T1000 (cell line): ENCODE data around the gene F12.
A peak's percentile ranks its signal among the peaks of the same experiment; 100 is the strongest.
"Not testable (repeated sequence)": the region's sequence is repeated elsewhere in the genome, so short reads cannot be mapped to it uniquely, and the experiment has no call there.

Experiments used
- DNase-seq: peaks from one replicate; lab custom pipeline; 2025; ENCODE audit warnings: mixed read lengths; lab: John Stamatoyannopoulos, UW

The F12 gene

DNA sequence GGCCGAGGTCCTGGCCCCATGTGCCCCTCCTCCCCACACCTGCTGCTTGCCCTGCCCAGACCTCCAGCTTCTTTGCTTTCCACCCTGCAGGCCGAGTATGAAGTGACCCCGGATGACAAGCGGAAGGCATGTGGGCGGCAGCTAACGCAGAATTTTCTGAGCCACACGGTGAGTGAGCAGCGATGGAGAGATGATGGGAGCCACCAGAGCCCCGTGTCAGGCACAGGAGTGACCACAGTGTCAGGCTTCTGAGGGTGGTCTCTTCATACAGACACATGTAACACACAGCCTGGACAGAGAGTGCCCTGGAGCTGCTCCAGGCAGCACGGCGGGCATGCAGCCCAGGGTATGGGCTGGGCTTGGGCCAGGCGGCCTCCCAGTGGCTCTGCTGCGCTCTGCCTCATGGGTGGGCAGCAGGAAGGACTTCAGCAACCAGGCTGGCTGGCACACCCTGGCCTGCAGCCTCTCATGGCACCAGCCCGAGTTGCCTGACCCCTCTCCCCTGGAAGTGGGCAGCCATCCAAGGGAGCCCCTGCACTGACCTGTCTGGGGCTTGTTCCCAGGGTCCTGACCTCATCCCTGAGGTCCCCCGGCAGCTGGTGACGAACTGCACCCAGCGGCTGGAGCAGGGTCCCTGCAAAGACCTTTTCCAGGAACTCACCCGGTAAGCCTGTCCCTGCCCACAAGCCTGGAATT is 22.9 kb upstream of the F12 start:
- no peak for DNase-seq

DNA sequence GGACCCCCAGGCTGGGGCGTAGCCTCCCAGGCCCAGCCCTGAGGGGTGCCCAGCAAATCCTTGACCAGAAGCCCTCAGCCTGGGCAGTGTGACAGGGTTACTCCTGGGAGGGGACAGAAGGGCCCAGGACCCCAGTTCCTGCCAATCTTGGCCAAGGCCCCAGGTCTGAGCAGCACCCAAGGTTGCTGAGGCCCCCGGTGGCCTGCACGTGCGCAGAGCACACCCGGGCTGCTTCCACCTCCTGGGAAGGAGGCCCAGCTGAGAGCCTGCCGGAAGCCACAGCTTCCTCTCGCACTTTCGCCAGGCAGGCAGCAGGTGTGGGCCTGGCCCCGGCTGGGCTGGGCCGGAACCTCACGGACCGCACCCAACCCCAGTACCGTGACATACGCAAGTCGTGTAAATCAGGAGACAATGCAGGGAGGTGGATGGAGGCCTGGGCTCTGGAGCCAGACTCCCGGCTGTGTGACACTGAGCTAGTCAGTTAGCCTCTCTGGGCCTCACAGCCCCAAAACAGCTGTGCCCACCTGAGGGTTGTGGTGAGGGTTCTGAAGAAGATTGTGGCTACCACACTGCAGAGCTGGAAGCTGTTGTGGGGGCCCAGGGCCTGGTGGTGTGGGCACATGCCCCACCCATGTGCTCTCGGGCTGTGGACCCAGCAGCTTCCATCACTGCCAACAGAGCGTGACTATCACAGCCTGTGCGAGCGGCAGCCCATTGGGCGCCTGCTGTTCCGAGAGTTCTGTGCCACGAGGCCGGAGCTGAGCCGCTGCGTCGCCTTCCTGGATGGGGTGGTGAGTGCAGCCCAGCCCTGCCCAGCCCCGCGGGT is 22.2 kb upstream of the F12 start:
- no peak for DNase-seq

DNA sequence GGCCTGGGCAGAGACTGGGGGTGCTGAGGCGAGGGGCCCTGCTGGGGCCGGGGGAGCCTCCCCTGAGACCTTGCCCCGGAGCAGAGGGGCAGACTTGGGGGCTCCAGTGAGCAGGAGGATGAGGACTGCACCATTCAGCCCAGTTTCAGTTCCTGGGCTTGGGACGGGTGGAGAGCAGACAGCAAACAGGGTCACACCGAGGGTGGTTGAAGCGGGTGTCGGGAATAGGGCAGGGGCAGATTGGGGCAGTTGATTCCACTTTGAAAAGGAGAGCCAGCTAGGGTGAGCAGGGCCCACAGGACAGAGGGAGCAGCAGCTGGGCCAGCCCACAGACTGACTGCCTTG is 21.6 kb upstream of the F12 start:
- no peak for DNase-seq

DNA sequence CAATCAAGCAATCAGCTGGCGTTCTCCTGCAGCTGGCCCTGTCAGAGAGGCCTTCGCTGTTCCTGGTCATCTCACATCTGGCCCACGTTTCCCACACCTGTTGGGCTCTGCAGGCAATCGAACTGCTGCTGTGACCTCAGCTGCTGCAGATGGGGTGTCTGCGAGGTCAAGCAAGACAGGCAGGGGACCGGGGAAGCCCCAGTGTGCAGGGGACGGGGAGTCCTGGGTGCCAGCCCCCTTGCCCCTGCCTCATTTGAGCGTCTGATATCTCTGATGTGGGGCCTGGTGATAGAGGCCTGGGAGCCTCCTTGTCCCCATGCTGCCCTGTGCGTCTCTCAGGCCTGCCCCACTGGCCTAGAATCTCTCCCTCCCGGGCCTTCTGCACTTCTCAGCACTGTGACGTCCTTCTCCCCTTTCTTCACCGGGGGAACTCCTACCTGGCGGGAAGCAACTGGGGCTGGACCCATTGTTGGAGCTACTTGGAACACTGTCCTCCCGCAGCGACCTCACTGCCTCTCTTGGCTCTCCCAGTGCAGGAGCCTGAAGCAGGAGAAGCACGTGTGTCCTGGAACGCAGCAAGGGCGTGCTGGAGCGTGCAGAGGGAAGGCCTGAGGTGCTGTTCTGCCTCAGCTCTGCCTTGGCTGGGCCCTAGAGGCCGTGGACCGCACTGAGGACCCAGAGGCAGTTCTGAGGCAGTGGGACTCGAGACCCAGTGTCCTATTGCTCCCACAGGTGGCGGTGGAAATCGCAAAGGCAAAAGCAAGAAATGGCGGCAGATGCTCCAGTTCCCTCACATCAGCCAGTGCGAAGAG is 21.0 kb upstream of the F12 start:
- DNase-seq: no peak

DNA sequence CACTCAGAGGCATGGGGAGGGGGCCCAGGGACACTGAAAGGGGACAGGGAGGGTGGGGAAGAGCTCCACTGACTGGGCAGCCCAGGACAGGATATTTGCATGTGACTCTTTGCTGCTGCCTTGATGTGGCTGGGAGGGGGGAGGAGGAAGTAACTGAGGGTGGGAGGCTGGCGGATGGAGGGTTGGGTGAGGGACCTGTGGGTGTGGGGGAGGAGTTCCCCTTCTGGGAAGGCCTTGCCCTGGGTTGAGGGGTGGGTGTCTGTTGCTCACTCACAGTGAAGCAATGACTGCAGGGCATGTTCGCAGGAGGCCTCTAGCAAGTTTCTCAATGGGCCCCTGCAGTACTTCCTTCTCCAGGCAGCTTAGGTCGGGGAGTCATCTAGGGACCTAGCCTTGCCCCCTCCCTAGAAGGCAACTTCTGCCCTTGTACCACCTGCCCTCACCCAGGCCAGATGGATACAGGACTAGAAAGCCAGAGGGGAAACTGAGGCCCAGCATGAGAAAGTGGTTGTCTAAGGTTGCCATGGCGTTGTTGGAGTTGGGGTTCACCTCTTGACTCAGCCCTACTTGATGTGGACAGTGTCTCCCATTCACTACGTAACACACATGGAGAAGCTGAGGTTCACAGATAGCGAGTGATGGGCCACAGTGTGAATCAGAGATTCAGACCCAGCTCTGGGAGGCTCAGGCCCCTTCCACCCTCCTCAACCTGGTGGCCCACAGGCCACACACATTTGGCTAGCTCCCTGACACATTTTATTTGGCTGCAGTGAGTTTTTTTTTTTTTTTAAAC is 20.1 kb upstream of the F12 start:
- DNase-seq: no peak

DNA sequence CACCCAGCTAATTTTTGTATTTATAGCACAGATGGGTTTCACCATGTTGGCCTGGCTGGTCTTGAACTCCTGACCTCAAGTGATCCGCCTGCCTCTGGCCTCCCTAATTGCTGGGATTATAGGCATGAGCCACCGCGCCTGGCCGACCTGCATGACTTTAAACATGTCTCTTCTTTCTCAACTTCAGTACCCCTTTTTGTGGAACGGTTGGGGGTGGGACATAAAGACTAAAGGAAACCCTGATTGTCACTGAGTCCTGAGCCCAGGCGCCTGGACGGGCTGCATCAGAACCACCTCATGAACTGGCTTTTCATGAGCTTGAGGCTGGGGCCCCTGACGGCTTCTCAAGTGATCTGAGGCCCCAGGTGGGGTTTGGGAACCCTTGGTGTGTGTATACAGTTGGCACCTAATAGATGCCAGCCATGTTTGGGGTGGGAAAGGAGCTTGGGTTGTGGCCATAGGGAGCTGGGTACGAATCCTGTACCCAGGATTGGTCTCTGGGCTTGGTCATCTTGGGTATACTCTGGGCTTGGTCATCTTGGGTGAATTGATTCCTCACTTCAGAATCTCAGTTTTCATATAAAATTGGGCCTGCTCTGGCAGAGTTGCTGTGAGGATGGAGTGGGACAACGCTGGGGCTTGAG is 19.3 kb upstream of the F12 start:
- DNase-seq: no peak

DNA sequence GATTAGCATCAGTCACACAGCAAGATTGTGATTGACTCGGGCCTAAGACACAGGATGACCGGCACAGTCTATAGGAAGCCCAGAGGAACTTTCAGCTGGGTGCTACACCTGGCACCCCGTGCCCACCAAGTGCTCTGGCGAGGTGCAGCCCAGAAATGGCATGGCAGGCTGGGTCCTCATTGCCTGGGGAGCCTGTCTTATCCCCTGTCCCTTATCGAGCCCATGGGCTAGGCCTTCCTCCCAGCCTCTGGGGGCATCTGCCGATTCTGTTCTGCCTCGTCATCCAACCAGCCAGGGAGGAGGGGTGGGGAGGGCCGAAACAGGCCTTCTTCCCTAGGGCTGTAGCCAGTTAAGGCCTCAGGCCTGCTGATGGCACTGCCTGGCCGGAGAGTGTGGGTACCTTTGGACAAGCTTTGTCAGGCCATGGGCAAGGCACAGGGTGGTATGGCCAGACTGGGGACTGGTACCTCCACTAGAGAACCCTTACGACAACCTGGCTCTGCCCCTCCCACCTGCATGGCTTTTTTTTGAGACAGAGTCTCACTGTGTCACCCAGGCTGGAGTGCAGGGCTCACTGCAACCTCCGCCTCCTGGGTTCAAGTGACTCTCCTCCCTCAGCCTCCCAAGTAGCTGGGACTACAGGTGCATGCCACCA is 18.7 kb upstream of the F12 start:
- no peak for DNase-seq

DNA sequence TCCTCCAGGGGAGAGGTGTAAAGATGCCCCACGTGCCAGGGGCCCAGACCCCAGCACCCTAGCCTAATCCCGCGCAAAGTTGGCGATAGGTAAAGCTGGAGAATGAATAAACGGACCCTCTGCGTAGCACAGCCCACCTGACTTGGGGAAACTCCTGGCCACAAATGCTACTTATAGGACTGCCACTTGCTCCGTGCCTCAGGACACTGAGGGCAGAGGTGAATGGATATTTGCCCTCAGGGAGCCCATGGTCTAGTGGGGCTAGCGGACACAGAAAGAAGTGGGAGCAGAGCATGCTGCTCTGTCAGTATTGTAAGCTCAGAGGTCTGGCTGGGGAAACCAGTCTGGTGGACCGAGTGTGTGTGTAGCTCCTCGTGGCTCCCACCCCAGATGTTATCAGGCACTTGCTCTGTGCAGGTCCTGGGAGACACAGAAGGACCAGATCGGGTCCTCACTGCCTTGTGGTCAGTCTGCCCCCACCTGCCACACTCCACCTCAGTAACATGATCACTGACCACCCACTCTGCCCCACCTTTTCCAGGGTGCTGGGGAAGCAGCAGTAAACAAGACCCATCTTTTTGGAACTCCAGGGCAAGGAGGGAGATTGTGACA is 18.0 kb upstream of the F12 start:
- DNase-seq: no peak

DNA sequence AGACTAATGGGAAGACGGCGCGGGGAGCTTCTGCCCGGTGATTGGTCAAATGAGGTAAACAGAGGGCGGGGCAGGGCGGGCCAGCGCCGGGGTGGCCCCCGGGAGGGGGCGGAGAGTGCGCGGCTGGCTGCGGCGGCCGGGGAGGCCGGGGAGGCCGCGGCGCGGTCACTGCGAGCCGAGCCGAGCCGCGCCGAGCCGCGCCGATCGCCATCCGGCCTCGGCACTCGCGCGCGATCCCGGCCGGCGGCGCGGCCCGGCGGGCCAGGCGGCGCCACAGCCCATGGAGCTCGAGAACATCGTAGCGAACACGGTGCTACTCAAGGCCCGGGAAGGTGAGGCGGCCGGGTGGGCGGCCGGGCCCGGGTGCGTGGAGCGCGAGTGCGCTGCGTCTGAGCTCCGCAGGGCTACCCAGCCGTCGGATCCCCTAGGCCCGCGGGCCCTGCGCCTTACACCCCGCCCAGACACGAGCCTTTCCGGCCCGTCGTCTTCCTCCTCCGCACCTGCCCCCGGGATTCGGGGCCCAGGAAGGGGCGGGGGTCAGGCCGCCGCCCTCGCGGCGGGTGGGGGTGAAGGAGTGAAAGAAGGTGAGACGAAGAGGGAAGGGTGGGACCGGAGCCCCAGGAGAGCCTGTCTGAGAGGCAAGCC is 17.3 kb upstream of the F12 start, which contains the start of gene GRK6:
GRK6 (plus strand) TSS at position 111 of the 645 bp plus-strand sequence; CDS start at position 281, 170 bp downstream.
- no peak for DNase-seq

DNA sequence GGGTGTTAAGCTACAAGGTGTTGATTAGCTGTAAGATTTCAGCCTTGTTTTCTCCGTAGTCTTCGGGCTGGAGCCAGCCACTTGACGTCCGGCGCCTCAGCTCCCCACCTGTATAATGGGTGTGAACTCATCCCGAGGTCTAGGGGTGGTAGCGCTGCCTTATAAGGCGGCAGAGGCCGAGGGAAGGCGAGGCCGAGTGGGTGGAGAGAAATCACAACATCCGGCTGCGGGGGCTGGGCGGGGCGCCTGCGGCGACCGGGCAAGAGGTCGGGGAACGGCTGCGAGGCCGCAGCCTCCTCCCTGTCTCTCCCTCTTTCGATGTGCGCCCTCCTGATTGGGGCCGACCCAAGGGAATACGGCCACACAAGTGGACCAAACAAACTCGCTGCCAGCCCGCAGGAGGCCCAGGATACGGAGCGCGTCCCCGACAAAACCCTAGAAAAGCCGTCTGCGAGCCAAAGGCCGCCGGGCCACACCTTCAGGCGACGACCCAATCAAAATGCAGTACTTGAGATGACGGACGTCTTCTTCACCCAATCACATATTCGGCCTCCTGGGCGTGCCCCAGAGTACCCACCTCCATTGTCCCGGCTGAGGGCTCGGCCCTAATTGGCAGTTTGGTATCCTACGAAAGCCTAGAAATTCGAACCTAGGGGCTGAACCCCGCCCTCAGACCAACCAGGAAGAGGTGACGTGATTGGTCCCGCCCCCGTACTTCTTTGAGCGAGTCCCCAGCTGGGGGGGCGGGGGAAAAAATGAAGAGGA is 16.6 kb upstream of the F12 start:
- DNase-seq: peak; percentile 99

DNA sequence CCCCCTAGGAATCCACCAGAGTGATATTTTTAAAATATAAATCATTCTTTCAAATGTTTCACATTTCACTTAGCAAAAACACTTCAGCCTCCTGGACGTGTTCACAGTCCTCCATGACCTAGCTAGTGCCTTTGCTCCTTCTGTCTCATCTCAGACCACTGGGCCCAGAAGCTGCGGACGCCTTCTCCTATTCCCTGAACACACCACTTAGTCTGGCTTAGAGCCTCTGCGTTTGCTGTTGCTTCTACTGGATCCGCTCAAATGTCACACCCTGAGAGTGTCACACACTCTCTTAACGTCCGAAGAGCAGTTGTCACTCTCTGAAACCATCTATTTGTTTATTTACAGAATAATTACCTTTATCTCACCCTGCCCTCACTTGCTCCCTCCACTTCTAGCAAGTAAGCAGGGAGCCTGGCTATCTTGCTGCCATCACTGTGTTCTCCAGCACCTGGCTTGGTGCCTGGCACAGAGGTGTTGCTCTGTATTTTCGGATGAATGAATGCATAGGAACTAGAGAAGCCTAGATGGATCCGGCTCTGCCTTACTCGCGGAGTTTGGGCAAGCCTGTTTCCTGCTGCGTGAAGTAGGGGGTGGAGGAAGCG is 15.9 kb upstream of the F12 start:
- DNase-seq: no peak

DNA sequence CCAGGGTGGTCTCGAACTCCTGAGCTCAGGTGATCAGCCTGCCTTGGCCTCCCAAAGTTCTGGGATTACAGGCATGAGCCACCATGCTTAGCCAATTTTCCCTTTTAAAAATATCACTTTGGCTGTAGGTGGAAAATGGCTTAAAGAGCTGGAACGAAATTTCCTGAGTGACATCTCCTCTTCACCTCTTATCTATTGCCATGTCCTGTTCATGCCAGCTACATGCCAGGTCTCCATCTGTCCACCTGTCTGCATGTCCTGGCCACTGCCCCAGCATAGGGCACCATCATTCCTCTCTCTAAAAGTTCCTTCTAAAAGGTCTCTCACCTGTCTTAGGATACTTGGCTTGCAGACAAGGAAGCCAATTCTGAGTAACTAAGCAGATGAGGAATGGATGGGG is 14.3 kb upstream of the F12 start:
- no peak for DNase-seq

DNA sequence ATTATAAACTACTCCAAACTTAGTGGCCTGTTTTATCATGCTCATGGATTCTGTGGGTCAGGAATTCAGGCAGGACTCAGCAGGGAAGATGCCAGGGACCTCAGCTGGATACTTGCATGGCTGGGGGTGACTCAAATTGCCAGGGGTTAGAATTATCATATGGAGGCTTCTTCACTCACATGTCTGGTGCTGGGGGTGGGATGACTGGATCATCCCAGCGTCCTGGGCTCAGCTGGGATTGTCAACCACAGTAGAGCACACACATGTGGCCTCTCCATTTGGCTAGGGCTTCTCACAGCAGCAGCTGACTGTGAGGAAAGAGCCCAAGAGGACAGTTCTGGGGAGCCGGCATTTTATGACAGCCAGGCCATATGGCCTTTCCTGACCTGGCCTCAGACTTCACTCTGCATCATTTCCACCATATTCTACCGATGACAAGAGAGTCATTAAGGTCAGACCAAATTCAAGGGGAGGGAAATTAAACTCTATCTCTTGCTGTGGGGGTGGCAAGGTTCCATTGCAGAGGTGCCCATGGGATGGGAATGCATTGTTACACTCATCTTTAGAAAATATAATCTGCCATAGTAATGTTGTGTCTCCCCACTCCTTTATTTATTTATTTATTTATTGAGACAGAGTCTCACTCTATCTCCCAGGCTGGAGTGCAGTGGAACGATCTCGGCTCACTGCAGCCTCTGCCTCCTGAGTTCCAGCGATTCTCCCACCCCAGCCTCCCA is 11.9 kb upstream of the F12 start:
- DNase-seq: no peak

DNA sequence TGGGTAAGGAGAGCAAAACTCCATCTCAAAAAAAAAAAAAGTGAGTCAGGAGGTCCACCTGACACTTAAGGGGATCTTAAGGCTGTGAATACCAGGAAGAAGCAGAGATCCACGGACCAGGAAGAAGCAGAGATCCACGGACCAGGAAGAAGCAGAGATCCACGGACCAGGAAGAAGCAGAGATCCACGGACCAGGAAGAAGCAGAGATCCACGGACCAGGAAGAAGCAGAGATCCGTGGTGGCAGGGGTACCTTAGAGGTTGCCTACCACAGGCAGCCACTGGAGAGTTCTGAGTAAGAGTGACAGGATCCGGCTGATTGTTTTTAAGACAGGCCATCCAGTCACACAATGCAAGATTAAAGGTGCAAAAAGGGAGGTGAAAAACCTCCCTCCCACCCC is 11.1 kb upstream of the F12 start:
- DNase-seq: not testable (repeated sequence)

DNA sequence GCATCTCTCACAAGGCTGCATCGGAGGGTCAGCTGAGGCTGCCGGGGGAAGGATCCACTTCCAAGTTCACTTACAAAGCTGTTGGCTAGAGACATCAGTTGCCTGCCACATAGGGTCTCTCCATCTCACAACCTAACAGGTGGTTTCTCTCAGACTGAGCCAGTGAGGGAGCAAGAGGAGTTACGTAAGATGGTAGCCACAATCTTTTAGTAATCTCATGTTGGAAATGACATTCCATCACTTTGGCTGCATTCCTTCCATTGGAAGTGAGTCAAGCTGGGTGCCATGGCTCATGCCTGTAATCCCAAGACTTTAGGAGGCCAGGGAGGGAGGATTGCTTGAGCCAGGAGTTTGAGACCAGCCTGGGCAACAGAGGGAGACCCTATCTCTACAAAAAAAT is 9.7 kb upstream of the F12 start:
- DNase-seq: no peak

DNA sequence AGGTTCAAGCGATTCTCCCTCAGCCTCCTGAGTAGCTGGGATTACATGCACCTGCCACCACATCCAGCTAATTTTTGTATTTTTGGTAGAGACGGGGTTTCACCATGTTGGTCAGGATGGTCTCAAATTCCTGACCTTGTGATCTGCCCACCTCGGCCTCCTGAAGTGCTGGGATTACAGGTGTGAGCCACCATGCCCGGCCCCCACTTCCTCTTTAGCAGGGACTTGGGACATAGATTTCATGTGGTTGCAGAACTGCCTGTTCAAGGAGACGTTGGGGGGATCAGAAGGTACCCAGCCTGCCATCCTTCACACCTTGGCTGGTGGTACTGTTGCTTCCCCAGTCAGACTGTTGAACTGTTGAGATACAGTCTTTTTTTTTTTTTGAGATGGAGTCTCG is 7.7 kb upstream of the F12 start:
- not testable (repeated sequence) for DNase-seq

DNA sequence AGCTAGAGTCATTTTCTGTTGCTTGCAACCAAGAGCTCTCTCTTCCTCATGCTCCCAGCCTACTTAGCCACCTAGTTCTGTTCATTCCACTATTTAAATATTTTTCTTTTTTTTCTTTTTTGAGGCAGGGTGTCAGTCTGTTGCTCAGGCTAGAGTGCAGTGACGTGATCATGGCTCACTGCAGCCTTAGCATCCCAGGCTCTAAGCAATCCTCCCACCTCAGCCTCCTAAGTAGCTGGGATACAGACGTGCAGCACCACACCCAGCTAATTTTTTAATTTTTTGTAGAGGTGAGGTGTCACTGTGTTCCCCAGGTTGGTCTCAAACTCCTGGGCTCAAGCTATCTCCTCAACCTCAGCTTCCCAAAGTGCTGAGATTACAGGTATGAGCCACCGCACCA is 5.1 kb upstream of the F12 start:
- DNase-seq: no peak

DNA sequence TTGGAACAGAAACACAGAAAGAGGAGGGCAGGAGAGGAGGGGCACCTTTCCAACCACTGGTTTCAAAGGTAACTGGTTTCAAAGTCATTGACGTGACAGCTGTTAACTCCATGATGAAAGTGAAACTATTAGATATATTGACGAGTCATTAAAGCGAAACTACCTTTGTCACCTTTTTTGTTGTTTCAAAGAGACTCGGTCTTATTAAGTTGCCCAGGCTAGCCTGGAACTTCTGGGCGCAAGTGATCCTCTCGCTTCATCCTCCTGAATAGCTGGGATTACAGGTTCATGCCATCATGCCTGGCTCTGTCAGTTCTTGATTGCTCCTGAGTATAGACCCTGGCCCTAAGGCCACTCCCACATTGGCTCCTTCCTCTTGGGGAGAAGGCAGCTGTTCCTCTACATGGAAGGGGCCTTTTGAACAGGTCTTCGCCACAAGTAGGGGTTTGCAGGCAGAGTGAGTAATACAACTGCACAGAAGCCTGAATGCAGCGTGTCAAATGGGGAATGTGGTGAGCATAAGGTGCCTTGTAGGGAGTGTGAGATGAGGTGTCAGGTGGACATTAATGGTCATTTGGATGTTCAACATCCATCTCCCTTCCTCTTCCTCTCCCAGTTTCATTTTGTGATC is 3.4 kb upstream of the F12 start:
- no peak for DNase-seq
